ENCODE results near the gene MILR1.

GRCh38 chr17:64496786-64497564 is 48.1 kb downstream of the MILR1 start, which contains the start of gene POLG2:
- TF ChIP-seq CTCF (IDR thresholded peaks at IDR 0.05) (peak; percentile 34 to 58 (median 49)), POLR2AphosphoS5 (IDR thresholded peaks at IDR 0.05) (peak; percentile 76 to 79 (median 77)), POLR2A (IDR thresholded peaks at IDR 0.05) (no peak)

Measured in breast epithelium (tissue), 3 donors.